HG02678 (cell line): ENCODE results near the gene ADNP.

Experiments used
- ATAC-seq: cut with Tn5 transposase; IDR thresholded peaks from one replicate; pipeline ENCODE4 v1.9.1; 2021; ENCODE audit warnings: mild to moderate bottlenecking, moderate library complexity; ENCODE audit not compliant: unreplicated experiment

Gene ADNP

DNA sequence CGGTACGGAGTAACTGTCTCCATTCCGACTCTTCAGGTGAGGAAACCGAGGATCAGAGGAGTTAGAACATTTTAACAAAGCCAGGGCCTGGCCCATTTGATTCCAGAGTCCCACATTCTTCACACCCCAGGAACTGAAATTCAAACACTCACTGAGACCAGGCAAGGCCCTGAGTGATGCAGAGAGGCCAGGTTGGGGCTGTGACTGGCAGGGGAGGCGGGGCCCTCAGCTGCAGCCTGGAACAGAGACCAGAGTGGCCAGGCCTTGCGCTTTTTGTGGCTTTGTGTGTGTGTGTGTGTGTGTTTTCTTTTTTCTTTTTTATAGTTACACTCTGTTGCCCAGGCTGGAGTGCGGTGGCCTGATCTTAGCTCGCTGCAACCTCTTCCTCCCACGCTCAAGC is 79.2 kb downstream of the ADNP start:
- no peak for ATAC-seq

DNA sequence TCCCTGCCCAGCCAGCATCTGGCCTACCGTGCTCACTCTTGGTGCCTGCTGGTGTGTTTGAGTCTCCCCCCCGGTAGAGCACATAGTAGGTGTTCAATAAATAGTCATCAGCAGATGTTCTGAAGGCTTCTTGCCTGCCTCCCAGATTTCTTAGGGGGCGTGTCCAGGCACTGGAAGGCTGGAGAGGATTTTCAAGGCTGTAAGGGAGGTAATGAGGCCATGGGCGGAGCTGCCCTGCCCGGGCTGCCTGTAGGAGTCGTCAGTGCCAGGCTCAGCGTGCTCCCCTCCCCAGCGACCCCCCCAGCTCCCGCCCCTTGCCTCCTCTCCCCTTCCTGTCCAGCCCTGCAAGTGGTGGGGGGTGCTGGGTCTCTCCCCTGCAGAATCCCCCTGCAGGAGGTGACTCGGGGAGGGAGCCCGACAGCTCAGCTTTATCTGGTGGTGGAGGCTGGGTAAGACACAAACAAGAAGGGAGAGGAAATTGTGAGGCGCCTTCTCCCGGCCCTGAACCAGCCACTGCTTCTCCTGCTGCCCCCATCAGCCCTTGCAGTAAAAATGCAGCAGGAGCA is 80.4 kb downstream of the ADNP start:
- ATAC-seq = no peak

DNA sequence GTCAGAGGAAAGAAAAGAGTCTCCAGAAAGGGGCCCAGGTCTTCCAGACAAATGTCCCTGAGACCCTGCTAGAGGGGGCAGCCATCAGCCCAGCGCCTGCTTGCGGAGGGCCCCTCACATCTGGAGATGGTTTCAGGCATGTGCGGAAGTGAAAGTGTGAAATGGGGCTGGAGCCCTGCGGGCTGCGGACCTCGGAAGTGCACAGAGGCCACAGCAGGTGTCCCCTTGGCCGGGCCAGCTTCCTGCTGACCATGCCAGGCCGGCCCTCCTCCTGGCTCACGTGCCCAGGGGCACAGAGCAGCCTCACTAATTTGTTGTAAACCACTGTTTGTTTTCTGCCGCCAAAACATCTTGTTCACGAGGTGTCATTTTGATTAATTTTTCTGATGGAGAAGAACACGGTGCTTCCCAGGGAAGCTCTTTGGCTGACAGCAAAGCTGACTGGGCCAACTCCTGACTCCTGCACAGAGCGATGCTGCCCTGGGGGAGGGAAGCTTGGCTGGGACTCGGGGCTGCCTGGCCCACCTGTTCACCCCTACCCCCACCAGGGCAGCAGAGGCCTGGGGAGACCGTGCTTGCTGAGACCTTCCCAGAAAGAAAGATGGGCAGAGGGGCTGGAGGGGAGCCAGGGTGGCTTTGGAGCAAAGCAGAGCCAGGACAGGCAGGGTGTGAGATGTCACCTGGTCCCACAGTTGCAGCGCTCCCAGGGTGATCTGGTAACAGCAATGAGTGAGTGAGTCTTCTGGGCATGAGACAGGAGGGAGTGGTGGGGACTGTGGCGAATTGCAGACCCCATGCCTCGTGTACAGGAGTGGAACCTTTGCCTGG is 82.2 kb downstream of the ADNP start:
- no peak for ATAC-seq

DNA sequence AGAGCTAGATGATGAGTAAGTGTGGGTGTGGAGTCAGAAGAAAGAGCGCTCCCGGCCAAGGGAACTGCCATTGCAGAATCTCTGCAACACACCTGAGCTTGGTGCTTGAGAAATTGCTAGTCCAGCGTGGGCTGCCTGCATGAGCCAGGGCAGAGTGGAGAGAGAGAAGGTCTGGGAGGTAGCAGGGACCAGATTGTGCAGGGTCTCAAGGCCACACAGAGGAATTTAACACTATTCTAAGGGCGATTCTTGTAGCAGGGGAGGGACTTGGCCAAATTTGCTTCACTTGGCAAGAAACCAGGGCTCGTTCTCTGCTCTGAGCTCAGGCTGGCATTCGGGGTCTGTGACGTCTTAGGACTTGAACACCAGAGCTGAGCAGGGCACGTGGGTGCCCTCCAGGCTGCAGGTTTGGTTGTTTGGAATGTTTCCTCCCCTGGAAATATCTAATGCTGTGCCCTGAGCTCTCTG is 82.9 kb downstream of the ADNP start:
- no peak for ATAC-seq

DNA sequence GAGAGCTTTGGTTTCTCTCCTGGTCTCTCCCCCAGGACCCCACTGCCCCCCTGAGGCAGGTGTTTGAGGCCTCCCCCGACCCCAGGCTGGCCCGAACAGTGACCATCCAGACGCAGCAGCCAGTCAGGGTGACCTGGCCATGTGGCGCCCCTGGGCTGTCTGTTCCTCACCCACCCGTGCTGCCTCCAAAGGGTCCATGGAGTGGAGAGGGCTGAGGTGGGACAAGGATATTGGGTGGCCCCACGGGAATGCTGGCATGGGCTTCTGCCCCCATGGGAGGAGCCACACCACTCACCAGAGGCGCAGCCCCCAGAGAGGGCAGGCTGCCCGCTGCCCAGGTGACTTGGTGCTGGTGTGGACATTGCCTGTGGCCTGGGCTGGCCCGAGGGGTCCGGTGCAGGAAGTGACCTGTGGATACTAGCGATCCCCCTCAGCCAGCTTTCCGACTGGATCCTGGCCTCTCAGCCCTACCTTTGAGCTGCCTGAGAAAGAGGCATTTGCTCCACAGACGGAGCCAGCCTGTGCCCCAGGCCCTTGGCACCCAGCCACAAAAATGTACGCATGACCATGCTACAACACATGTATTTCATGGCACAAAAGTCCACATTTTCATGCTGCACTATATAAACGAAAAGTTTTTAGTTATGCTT is 85.5 kb downstream of the ADNP start:
- no peak for ATAC-seq

DNA sequence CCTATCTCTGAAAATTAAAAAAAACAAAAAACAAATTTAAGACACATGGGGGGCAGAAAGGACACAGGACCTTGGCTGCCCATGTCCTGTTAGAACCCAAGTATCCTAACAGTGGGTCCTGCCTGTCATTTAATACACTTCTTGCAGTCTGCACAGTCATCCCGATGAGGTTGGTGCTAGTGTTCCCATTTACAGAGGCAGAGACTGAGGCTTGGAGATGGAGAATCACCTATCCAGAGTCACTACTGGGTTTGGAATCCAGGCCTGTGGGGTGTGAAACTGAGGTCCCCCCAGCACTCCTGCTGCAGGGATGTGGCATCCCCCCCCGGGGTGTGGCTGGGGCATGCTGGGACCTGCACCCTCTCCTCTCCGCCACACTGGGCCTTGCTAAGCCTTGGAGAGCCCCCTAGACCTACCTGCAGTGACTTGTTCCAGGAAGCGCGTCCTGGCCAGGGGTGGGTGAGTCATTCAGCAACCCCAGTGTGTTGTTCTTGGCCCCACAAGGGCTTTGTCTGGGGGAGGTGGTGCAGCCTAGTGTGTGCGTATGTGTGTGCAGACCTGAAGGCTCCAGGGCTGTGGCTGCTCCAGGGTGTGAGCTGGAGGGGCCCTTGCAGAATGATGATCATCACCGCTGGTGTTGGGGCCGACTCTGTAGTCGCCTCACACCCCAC is 86.7 kb downstream of the ADNP start:
- ATAC-seq = peak; percentile 91

DNA sequence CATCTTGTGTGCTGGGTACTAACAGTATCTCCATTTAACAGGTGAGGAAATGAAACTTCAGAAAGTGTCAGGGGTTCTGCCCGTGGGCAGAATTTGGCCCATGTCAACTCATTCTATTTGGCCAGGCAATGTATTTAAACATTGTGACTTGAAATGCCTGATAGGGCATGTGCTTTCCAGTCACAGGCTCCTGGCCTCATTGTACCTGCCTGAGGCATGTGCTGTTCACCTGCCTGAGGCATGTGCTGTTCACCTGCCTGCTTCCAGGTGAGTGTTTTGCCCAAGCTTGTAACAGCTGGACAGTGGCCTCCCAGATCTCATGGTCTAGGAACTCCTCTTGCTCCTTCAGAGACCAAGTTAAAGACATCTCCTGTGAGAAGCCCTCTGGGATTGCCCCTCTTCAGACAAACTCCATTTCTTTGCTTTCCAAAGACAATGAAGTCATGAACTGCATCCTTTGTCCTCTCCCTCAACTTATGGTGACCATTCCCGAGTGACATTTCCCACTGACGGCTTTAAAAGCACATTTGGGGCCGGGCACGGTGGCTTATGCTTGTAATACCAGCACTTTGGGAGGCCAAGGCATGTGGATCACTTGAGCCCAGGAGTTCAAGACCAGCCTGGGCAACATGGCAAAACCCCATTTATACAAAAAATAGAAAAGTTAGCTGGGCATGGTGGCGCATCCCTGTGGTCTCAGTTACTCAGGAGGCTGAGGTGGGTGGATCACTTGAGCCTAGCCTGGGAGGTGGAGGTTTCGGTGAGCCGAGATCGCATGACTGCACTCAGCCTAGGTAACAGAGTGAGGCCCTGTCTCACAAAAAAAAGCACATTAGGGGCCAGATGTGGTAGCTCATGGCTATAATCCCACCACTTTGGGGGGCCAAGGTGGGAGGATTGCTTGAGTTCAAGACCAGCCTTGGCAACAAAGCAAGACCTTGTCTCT is 87.6 kb downstream of the ADNP start:
- ATAC-seq = no peak

DNA sequence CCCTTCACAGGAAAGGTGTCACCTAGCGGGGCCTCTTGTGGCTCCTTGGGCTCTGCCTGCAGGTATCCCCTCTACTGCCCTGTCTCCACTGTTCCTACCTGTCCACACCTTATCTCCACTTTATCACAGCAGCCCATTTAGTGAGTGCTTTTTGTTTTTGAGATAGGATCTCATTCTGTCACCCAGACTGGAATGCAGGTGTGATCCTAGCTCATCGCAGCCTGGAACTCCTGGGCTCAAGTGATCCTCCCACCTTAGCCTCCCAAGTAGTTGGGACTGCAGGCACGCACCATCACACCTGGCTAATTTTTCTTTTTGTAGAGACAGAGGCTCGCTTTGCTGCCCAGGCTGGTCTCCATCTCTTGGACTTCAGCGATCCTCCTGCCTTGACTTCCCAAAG is 88.4 kb downstream of the ADNP start:
- ATAC-seq = no peak
